ENCODE data around the gene APBA2. TPM values are rescaled to one million over a fixed set of nuclear protein-coding genes. Genes with fewer than 3 reads are reported as not detected.

The APBA2 gene
- total and polyA plus RNA-seq, 5 donors, result 0.17 to 0.95 (median 0.38) TPM

DNA sequence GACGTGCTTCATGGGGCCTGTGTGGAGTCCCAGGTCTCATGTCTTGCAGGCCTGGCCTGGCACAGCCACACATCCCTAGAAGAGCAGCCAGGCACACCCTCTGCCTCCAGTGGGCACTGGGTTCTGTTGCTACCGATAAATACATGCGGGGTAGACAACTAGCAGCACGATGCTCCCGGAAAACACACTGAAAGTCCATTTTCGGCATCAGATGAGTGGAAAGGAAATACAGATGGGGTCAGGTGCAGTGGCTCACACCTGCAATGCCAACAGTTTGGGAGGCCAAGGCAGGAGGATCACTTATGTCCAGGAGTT is 218.7 kb downstream of the APBA2 start:
- no peak for ATAC-seq

DNA sequence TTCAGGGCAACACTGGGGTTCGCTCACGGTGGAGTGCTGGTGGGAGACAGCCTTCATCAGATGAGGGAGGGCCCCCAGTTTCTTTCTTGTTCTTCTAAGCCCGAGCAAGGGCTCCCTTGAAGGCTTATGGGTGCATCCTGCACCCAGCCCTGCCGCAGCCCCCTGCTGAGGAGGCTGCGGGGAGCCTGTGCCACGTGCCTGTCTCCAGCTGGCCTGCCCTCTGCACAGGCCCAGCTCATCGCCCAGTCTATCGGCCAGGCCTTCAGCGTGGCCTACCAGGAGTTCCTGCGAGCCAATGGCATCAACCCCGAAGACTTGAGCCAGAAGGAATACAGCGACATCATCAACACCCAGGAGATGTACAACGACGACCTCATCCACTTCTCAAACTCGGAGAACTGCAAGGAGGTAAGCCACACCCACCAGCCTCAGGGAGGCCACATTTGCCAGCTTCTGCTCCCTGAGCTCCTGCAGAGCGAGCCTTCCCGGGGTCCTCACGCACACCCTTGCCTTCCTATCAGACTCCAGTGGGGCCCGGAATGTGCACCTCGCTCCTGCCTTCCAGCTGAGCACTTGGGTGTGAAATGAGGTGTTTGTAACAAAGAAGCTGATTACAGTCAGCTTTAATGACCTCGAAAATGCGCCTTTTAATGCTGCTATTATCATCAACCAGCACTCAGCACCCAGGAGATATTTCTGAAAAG is 219.5 kb downstream of the APBA2 start:
- no peaks in the 10 kb centered on the region for H3K9me3 ChIP-seq (ENCODE audit: control insufficient read depth, low read length)
- H3K4me1 ChIP-seq (ENCODE audit: control insufficient read depth, insufficient read depth, low read length), result no peaks in the 10 kb centered on the region
- H3K4me3 ChIP-seq (ENCODE audit: low read length), result no peak overlapping the region
- intact Hi-C loops (cut with DNase I), result no loop called here
- DNase-seq, result peak in 1 of 3 donors; percentile 39
- no peaks in the 10 kb centered on the region for H3K27me3 ChIP-seq (ENCODE audit: control insufficient read depth, insufficient read depth)
- 79% methylated on average over 22 of the region's 22 CpGs for WGBS
- no peak overlapping the region for H3K27ac ChIP-seq (ENCODE audit: low read length)
- no peak for ATAC-seq

More for the DNA sequence above, 218.7 kb downstream of the APBA2 start:
- H3K27ac ChIP-seq (ENCODE audit: low read length), result no peak overlapping the region
- intact Hi-C loops (cut with DNase I), result no loop called here
- no peaks in the 10 kb centered on the region for H3K27me3 ChIP-seq (ENCODE audit: control insufficient read depth, insufficient read depth)
- no peaks in the 10 kb centered on the region for H3K9me3 ChIP-seq (ENCODE audit: control insufficient read depth, low read length)
- 94% methylated on average over 6 of the region's 6 CpGs for WGBS
- no peak for DNase-seq
- no peaks in the 10 kb centered on the region for H3K4me1 ChIP-seq (ENCODE audit: control insufficient read depth, insufficient read depth, low read length)
- H3K4me3 ChIP-seq (ENCODE audit: low read length), result no peak overlapping the region

DNA sequence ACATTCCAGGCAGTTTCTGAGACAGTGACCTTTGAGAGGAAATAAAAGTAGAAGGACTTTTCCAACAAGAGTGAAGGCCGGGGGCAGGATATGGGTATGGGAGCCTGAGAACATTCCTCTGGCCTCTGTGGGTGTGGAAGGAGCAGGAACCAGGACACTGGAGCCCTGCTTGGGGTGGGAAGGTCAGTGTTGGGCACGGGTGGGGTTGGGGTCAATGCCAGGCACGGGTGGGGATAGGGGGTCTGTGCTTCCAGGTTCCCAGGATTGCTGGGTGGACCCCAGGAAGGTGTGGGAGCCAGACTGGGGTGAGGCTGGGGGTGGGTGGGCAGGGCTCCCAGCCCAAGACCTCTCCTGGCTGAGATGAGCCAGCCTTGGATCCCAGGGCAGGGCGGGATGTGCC is 220.3 kb downstream of the APBA2 start:
- no peaks in the 10 kb centered on the region for H3K4me1 ChIP-seq (ENCODE audit: control insufficient read depth, insufficient read depth, low read length)
- ATAC-seq, result no peak
- 89% methylated on average over 4 of the region's 4 CpGs for WGBS
- no peak overlapping the region for H3K4me3 ChIP-seq (ENCODE audit: low read length)
- no peaks in the 10 kb centered on the region for H3K27me3 ChIP-seq (ENCODE audit: control insufficient read depth, insufficient read depth)
- intact Hi-C loops (cut with DNase I), result no loop called here
- no peaks in the 10 kb centered on the region for H3K9me3 ChIP-seq (ENCODE audit: control insufficient read depth, low read length)
- no peak overlapping the region for H3K27ac ChIP-seq (ENCODE audit: low read length)
- DNase-seq, result no peak

DNA sequence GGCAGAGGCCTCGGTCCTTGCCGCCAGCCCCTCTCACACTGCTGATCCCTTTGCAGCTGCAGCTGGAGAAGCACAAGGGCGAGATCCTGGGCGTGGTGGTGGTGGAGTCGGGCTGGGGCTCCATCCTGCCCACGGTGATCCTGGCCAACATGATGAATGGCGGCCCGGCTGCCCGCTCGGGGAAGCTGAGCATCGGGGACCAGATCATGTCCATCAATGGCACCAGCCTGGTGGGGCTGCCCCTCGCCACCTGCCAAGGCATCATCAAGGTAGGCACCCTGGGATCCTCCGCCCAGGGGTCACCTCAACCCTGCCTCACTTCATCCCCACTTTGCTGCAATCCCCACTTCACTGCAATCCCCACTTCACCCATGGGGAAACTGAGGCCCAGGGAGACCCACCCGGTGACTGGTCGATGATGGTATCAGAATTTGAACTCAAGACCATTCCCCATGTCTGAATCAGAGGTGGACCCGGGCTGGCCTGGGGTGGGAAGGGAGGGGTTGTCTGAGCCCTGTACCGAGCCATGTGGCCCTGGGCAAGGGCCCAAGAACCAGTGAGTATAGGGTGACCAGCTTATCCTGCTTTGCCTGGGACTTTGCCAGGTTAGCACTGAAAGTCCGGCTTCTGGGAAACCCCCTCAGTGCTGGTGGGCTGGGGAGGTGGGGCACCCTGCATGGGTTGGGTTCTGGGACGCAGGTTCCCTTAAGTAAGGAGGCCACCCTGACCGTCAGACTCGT is 220.9 kb downstream of the APBA2 start:
- intact Hi-C loops (cut with DNase I), result no loop called here
- ATAC-seq (no peak), DNase-seq (peak in 1 of 3 donors; percentile 28)
- Histone ChIP-seq H3K27me3 (ENCODE audit: control insufficient read depth, insufficient read depth) (no peaks in the 10 kb centered on the region), H3K4me1 (ENCODE audit: control insufficient read depth, insufficient read depth, low read length) (no peaks in the 10 kb centered on the region), H3K27ac (ENCODE audit: low read length) (no peak overlapping the region), H3K4me3 (ENCODE audit: low read length) (no peak overlapping the region), H3K9me3 (ENCODE audit: control insufficient read depth, low read length) (no peaks in the 10 kb centered on the region)
- WGBS, result 85% methylated on average over 21 of the region's 21 CpGs

DNA sequence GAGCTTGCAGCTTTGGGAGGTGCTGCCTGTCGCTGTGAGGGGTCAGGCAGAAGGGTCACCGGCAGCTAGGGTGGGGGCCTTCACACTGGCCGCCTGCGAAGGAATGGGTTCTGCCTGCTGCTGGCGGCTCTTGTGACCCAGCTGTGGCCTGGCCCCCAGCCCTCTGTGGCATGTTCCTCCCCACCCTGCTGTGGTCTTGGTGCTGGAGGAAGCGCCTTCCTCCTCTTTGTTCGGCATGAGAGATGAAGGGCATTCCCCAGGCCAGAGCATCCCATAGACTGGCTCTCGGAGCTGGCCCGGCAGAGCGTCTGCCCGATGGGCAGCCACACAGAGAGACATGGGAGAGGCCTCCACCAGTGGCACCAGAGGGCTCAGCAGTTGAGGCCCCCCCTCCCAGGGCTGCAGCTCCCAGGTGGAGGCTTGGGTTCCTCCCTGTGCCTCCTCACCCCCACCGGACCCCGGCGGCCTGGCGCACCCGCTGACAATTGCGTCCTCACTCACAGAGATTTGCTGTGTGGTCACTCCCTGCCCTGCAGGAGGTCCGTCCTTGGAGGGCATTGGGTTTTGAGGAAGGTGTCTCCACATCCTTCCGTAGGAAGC is 221.6 kb downstream of the APBA2 start:
- Histone ChIP-seq H3K4me3 (ENCODE audit: low read length) (no peak overlapping the region), H3K9me3 (ENCODE audit: control insufficient read depth, low read length) (no peaks in the 10 kb centered on the region), H3K27me3 (ENCODE audit: control insufficient read depth, insufficient read depth) (no peaks in the 10 kb centered on the region), H3K27ac (ENCODE audit: low read length) (no peak overlapping the region), H3K4me1 (ENCODE audit: control insufficient read depth, insufficient read depth, low read length) (no peaks in the 10 kb centered on the region)
- DNase-seq (no peak), ATAC-seq (no peak)
- intact Hi-C loops (cut with DNase I), result no loop called here
- WGBS, result 84% methylated on average over 19 of the region's 19 CpGs

DNA sequence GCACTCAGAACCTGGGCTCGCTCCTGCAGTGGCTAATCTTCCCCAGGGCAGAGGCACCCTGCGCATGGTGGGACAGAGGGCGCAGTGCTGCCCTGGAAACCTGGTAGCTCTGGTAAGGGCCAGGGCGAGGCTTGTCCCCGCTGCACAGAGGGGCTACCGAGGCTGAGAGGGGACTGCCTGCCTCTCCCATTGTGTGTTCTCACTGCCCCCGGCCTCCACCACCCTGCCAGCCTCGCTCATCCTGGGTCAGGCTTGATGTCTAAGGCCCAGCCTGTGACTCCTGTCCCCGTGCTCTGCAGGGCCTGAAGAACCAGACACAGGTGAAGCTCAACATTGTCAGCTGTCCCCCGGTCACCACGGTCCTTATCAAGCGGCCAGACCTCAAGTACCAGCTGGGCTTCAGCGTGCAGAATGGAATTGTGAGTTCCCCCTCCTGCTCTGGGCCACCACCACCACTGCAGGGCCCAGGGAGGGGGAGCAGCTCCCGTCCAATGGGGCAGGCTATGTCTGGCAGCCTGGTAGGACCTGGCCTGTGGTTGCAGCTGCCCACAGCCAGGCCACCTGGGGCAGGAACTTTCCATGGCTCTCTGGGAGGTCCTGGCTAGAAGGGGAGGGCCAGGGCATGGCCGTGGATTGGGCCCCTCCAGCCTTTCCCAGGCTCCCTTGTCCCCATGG is 222.3 kb downstream of the APBA2 start:
- WGBS, result 83% methylated on average over 15 of the region's 15 CpGs
- Histone ChIP-seq H3K27me3 (ENCODE audit: control insufficient read depth, insufficient read depth) (no peaks in the 10 kb centered on the region), H3K27ac (ENCODE audit: low read length) (no peak overlapping the region), H3K9me3 (ENCODE audit: control insufficient read depth, low read length) (no peaks in the 10 kb centered on the region), H3K4me3 (ENCODE audit: low read length) (no peak overlapping the region), H3K4me1 (ENCODE audit: control insufficient read depth, insufficient read depth, low read length) (no peaks in the 10 kb centered on the region)
- intact Hi-C loops (cut with DNase I), result no loop called here
- DNase-seq (peak in 2 of 3 donors; percentile 25 to 26), ATAC-seq (no peak)

DNA sequence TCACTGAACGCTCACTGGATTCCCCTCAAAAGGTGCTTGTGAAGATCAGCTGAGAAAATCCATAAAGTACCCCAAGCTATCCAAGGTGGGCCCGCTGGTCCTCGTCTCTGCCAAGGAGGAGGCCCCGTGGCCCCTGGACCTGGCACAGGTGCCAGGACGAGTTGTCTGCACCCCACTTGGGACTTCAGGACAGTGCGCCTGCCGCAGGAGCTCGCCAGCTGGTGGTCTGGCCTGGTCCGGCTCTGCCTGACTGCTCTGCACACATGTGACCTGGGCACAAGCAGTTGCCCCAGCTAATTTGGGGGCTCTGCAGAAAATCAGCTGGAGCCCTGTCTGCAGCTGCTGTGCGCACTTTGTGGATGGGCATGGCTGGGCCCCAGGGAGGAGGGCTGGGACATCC is 224.0 kb downstream of the APBA2 start:
- Histone ChIP-seq H3K27me3 (ENCODE audit: control insufficient read depth, insufficient read depth) (no peaks in the 10 kb centered on the region), H3K27ac (ENCODE audit: low read length) (no peak overlapping the region), H3K4me1 (ENCODE audit: control insufficient read depth, insufficient read depth, low read length) (no peaks in the 10 kb centered on the region), H3K9me3 (ENCODE audit: control insufficient read depth, low read length) (no peaks in the 10 kb centered on the region), H3K4me3 (ENCODE audit: low read length) (no peak overlapping the region)
- intact Hi-C loops (cut with DNase I), result no loop called here
- ATAC-seq (no peak), DNase-seq (peak in 1 of 3 donors; percentile 44)
- 89% methylated on average over 10 of the region's 10 CpGs for WGBS

DNA sequence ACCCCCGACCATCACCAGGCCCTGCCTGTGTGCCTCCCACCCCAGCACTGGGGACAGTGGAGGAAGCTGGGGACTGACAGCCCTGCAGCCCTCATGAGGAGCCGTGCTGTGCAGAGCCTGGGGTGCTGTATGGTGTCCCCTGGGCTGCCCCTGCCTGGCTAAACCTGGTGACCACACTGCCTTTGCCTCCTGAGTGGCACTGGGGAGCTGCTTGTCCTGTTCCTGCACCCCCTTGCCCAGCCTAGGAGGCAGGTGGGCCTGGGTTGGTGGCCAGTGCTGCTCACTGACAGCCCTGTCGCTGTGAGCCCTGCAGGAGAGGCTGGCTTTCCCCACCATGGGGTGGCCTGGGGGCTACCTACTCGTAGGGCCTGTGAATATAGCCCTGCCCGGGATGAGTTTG is 224.4 kb downstream of the APBA2 start:
- H3K4me1 ChIP-seq (ENCODE audit: control insufficient read depth, insufficient read depth, low read length), result no peaks in the 10 kb centered on the region
- H3K27ac ChIP-seq (ENCODE audit: low read length), result no peak overlapping the region
- no peaks in the 10 kb centered on the region for H3K27me3 ChIP-seq (ENCODE audit: control insufficient read depth, insufficient read depth)
- no peaks in the 10 kb centered on the region for H3K9me3 ChIP-seq (ENCODE audit: control insufficient read depth, low read length)
- intact Hi-C loops (cut with DNase I), result no loop called here
- ATAC-seq, result no peak
- H3K4me3 ChIP-seq (ENCODE audit: low read length), result no peak overlapping the region
- WGBS, result 84% methylated on average over 5 of the region's 5 CpGs
- DNase-seq, result no peak

DNA sequence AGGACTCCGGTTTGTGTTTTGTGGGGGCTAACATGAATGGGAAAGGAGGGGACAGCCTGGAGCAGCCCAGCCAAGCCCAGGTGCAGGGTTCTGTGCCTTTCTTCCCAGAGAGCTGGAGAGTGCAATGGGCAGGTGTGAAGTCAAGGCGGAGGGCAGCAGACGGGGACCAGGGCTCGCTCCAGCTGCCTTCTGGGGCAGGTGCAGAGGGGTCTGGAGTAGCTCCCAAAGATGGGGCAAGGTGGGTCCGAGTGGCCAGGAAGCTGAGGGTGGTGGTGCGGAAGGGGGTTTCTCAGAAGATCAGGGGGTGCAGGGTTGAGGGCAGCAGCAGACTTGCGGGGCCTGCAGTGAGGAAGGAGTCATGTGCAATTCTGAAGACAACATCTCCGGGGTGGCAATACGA is 225.0 kb downstream of the APBA2 start:
- DNase-seq (no peak), ATAC-seq (no peak)
- intact Hi-C loops (cut with DNase I), result no loop called here
- Histone ChIP-seq H3K27ac (ENCODE audit: low read length) (no peak overlapping the region), H3K27me3 (ENCODE audit: control insufficient read depth, insufficient read depth) (no peaks in the 10 kb centered on the region), H3K4me3 (ENCODE audit: low read length) (no peak overlapping the region), H3K4me1 (ENCODE audit: control insufficient read depth, insufficient read depth, low read length) (no peaks in the 10 kb centered on the region), H3K9me3 (ENCODE audit: control insufficient read depth, low read length) (no peaks in the 10 kb centered on the region)
- WGBS, result 89% methylated on average over 9 of the region's 9 CpGs

DNA sequence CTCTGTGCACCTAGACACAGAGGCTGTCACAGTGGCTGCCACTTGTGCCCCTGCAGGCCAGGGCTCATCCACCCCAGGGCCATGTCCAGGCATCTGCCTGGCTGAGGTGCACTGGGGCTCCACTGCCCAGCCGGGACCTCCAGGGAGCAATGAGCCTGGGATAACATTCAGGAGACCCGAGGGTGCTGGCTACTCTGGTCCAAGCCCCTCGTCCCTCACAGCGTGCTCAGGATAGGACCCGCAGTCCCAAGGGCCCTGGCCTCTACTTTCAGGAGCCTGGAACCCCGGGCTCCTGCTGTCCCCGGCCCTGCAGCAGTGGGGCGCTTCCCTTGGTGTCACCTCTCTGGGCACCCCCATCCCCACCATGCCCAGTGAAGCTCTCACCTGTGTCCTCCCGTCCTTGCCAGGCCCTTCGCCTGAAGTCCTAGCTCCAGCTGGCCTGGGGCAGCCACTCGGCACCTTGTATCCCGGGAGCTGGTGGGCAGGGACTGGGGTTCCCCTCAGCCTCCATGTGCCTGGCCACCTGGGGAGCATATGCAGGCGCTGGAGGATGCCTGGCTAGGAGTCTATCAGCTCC is 226.0 kb downstream of the APBA2 start:
- H3K27ac ChIP-seq (ENCODE audit: low read length), result no peak overlapping the region
- ATAC-seq (no peak), DNase-seq (no peak)

More for the DNA sequence above, 226.0 kb downstream of the APBA2 start:
- Histone ChIP-seq H3K4me3 (ENCODE audit: low read length) (no peak overlapping the region), H3K27me3 (ENCODE audit: control insufficient read depth, insufficient read depth) (no peaks in the 10 kb centered on the region), H3K4me1 (ENCODE audit: control insufficient read depth, insufficient read depth, low read length) (no peaks in the 10 kb centered on the region), H3K9me3 (ENCODE audit: control insufficient read depth, low read length) (no peaks in the 10 kb centered on the region)
- intact Hi-C loops (cut with DNase I), result no loop called here
- WGBS, result 87% methylated on average over 13 of the region's 13 CpGs
